Activated CD8-positive, alpha-beta T cell treated with anti-CD3 and anti-CD28 coated beads for 36 hours (primary cell): ENCODE measurements around the gene BTBD8. TPM values are rescaled to one million over a fixed set of nuclear protein-coding genes. Genes with fewer than 3 reads are reported as not detected.

ENCODE experiments used
- ATAC-seq: fragments of 200-7000 bp; cut with Tn5 transposase; one replicate; pipeline ENCODE4 v1.10.0; 2021; ENCODE audit warnings: mild to moderate bottlenecking, moderate library complexity
- CTCF ChIA-PET: fragments of 350-600 bp; sonication (Branson Sonifier 250); formaldehyde crosslinking; loops from one replicate; lab custom pipeline; 2021; ENCODE audit warnings: antibody characterized with exemption; lab: Charles Lee
- POLR2A ChIA-PET: fragments of 350-600 bp; sonication (Branson Sonifier 250); formaldehyde crosslinking; loops from one replicate; lab custom pipeline; 2021; ENCODE audit warnings: antibody characterized with exemption; lab: Charles Lee
- DNase-seq: peaks from one replicate; pipeline ENCODE4 v3.0.0-alpha.2; 2020
- H3K27ac Mint-ChIP-seq: one replicate; pipeline ENCODE4 v1.8.0; 2021; ENCODE audit warnings: mild to moderate bottlenecking, mixed read lengths
- H3K27me3 Mint-ChIP-seq: one replicate; pipeline ENCODE4 v1.8.0; 2021; ENCODE audit warnings: mixed read lengths
- H3K36me3 Mint-ChIP-seq: one replicate; pipeline ENCODE4 v1.8.0; 2021; ENCODE audit warnings: low read depth, mixed read lengths
- H3K4me1 Mint-ChIP-seq: one replicate; pipeline ENCODE4 v1.8.0; 2021; ENCODE audit warnings: low read depth, mixed read lengths
- H3K4me3 Mint-ChIP-seq: one replicate; pipeline ENCODE4 v1.8.0; 2021; ENCODE audit warnings: mild to moderate bottlenecking, moderate library complexity, mixed read lengths
- H3K9me3 Mint-ChIP-seq: one replicate; pipeline ENCODE4 v1.8.0; 2021; ENCODE audit warnings: mixed read lengths
- intact Hi-C: fragments of 100-400 bp; cut with micrococcal nuclease; formaldehyde crosslinking; loops from one replicate; pipeline ENCODE4 v1.10.0; 2022
- total RNA-seq, 2 experiments: library from RNA; stranded (reverse); gene quantifications; one replicate each; pipeline ENCODE4 v1.2.3, GENCODE V29; 2021
- TF ChIP-seq, protein P1 (sequence below): fragments of 200-600 bp; IDR thresholded peaks from one replicate; pipeline ENCODE4 v1.8.0; 2022; ENCODE audit warnings: antibody characterized with exemption, mild to moderate bottlenecking

Gene BTBD8
- total RNA-seq, 2 experiments from 2014 or later: 1.3 to 2.0 TPM

GRCh38 chr1:92217721-92218120 lies 137.6 kb downstream of the BTBD8 start, which contains the start of gene C1orf146:
Gene C1orf146, plus strand, starts transcription at chr1:92217915. Its CDS starts 13,506 bp downstream, at chr1:92231421.
- ATAC-seq (no peak), DNase-seq (no peak)
- ChIA-PET POLR2A (interaction anchor here (0.6 kb wide), 1 partner anchor 201 kb away, joined by 3 read pairs; no protein-coding TSS in a partner anchor), CTCF (no interaction called here)
- Mint-ChIP-seq H3K4me3 (no peak within 1 kb of the TSS), H3K9me3 (no peaks in the 10 kb centered on the region), H3K4me1 (no peaks in the 10 kb centered on the region), H3K36me3 (no peaks in the 10 kb centered on the region), H3K27me3 (no peaks in the 10 kb centered on the region), H3K27ac (no peak within 1 kb of the TSS)
- intact Hi-C loops: no loop called here
- TF ChIP-seq, protein P1, sequence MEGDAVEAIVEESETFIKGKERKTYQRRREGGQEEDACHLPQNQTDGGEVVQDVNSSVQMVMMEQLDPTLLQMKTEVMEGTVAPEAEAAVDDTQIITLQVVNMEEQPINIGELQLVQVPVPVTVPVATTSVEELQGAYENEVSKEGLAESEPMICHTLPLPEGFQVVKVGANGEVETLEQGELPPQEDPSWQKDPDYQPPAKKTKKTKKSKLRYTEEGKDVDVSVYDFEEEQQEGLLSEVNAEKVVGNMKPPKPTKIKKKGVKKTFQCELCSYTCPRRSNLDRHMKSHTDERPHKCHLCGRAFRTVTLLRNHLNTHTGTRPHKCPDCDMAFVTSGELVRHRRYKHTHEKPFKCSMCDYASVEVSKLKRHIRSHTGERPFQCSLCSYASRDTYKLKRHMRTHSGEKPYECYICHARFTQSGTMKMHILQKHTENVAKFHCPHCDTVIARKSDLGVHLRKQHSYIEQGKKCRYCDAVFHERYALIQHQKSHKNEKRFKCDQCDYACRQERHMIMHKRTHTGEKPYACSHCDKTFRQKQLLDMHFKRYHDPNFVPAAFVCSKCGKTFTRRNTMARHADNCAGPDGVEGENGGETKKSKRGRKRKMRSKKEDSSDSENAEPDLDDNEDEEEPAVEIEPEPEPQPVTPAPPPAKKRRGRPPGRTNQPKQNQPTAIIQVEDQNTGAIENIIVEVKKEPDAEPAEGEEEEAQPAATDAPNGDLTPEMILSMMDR: no peak

DNA sequence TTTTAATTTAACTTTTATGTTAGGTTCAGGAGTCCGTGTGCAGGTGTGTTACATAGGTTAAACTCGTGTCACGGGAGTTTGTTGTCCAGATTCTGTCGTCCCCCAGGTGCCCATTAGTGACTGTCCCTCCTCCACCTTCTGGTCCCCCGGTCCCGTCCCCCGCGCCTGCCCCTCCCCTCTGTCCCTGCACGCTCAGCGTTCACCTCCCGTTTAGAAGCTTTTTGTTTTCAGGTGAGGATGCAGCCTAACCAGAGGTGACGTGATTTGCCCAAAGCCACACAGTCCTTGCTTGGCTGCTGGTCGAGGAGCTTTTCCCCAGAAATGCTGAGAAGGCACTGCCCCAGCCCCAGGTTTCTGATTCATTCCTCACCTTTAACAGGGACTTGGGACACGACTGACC lies 138.4 kb downstream of the BTBD8 start:
- Mint-ChIP-seq H3K27me3 (no peaks in the 10 kb centered on the region), H3K9me3 (no peaks in the 10 kb centered on the region), H3K4me1 (no peaks in the 10 kb centered on the region), H3K4me3 (no peak overlapping the region), H3K36me3 (no peaks in the 10 kb centered on the region), H3K27ac (no peak overlapping the region)
- ATAC-seq: no peak
- TF ChIP-seq, protein P1: no peak
- ChIA-PET POLR2A (interaction anchor here (0.6 kb wide), 1 partner anchor 202 kb away, joined by 3 read pairs; no protein-coding TSS in a partner anchor), CTCF (interaction anchor here (1.4 kb wide), 1 partner anchor 73 kb away, joined by 4 read pairs; no protein-coding TSS in a partner anchor)
- intact Hi-C loops: no loop called here
- no peak for DNase-seq

GRCh38 chr1:92219028-92219427 lies 138.9 kb downstream of the BTBD8 start:
- H3K4me3 Mint-ChIP-seq: no peak overlapping the region
- TF ChIP-seq, protein P1: no peak
- no peaks in the 10 kb centered on the region for H3K27me3 Mint-ChIP-seq
- ChIA-PET POLR2A (no interaction called here), CTCF (interaction anchor here (1.4 kb wide), 1 partner anchor 72 kb away, joined by 4 read pairs; no protein-coding TSS in a partner anchor)
- no peaks in the 10 kb centered on the region for H3K36me3 Mint-ChIP-seq
- H3K27ac Mint-ChIP-seq: no peak overlapping the region
- no peaks in the 10 kb centered on the region for H3K4me1 Mint-ChIP-seq
- no peaks in the 10 kb centered on the region for H3K9me3 Mint-ChIP-seq
- ATAC-seq: no peak
- intact Hi-C loops: no loop called here
- no peak for DNase-seq

- Mint-ChIP-seq H3K4me3 (no peak overlapping the region), H3K4me1 (no peaks in the 10 kb centered on the region), H3K27me3 (no peaks in the 10 kb centered on the region), H3K27ac (no peak overlapping the region), H3K9me3 (no peaks in the 10 kb centered on the region), H3K36me3 (no peaks in the 10 kb centered on the region)
- no peak for ATAC-seq
- ChIA-PET POLR2A (no interaction called here), CTCF (no interaction called here)
- no peak for DNase-seq
- TF ChIP-seq, protein P1: no peak
- intact Hi-C loops: no loop called here
These were observed 148.3 kb downstream of the BTBD8 start for GRCh38 chr1:92228401-92228800.

DNA sequence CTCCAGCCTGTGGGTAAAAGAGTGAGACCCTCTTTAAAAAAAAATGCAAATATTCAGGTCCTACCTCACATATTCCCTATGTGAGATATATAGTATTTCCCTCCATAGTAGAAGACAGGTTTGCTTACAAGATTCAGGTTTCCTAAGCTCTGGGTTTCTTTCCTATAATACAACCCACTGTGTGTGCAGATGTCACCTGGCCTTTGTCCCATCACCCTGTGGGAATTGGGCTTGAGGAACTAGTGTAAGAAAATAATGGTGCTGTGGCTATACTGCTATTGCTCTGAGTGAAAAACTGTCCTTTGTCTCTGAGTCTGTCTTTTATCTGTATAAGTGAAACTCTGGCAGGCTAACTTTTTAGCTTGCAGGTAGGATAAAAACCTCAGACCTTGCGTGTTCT lies 150.6 kb downstream of the BTBD8 start:
- Mint-ChIP-seq H3K4me3 (no peak overlapping the region), H3K27me3 (no peaks in the 10 kb centered on the region), H3K9me3 (no peaks in the 10 kb centered on the region), H3K4me1 (no peaks in the 10 kb centered on the region), H3K36me3 (no peaks in the 10 kb centered on the region), H3K27ac (no peak overlapping the region)
- POLR2A ChIA-PET: interaction anchor here (0.5 kb wide), 1 partner anchor 81 kb away, joined by 4 read pairs; no protein-coding TSS in a partner anchor
- intact Hi-C loops: no loop called here
- DNase-seq (no peak), ATAC-seq (no peak)
- TF ChIP-seq, protein P1: no peak
- CTCF ChIA-PET: no interaction called here

Other genes starting within 250 kb of the BTBD8 start
- gene TGFBR3, start 194.2 kb upstream of the BTBD8 start, total RNA-seq: 1 to 10 TPM; 5.5 to 7.5 TPM
- not detected for gene BRDT, start 130.9 kb upstream of the BTBD8 start, total RNA-seq
- gene EPHX4, start 50.4 kb upstream of the BTBD8 start, total RNA-seq: under 1 TPM; 0.65 to 0.72 TPM
- gene SETSIP, start 4.9 kb upstream of the BTBD8 start, total RNA-seq: under 1 TPM in 1 of 2 experiments, not detected in 1; 0.47 TPM
- gene C1orf146, start 137.6 kb downstream of the BTBD8 start, total RNA-seq: not detected
- gene GLMN, start 218.6 kb downstream of the BTBD8 start, total RNA-seq: 10 to 100 TPM; 16.8 TPM
- gene RPAP2, start 218.7 kb downstream of the BTBD8 start, total RNA-seq: 10 to 100 TPM; 31.5 to 32.2 TPM